GM12878 (cell line): Measurements from ENCODE around the gene PTPRN2. TPM values are rescaled to one million over a fixed set of nuclear protein-coding genes. Genes with fewer than 3 reads are reported as not detected.

Experiments used
- ATAC-seq: fragments of 200-7000 bp; cut with Tn5 transposase; 3 replicates; pipeline ENCODE4 v1.9.1; 2020; ENCODE audit warnings: mild to moderate bottlenecking, moderate library complexity
- BruUV-seq: library from RNA; stranded (reverse); fragments of 400-500 nt; replicated peaks from 2 replicates; lab custom pipeline; 2021; lab: Mats Ljungman, UMichigan
- CTCF ChIA-PET: fragments of 300-600 bp; sonication (Branson Sonifier 250); formaldehyde crosslinking; extraction: SDS; loops from one replicate; lab custom pipeline; 2021; ENCODE audit warnings: inconsistent platforms; lab: Yijun Ruan, JAX
- POLR2A ChIA-PET: fragments of 350-600 bp; formaldehyde crosslinking; extraction: SDS; loops from one replicate; lab custom pipeline; 2021; ENCODE audit warnings: inconsistent platforms; lab: Charles Lee
- RAD21 ChIA-PET: fragments of 300-600 bp; sonication (Branson Sonifier 250); formaldehyde crosslinking; loops from one replicate; lab custom pipeline; 2023; ENCODE audit warnings: antibody characterized with exemption; ENCODE audit not compliant: unreplicated experiment; lab: Charles Lee
- SMC1A ChIA-PET: fragments of 300-600 bp; sonication (Branson Sonifier 250); formaldehyde crosslinking; loops from one replicate; lab custom pipeline; 2023; ENCODE audit not compliant: unreplicated experiment, uncharacterized antibody; lab: Charles Lee
- DNase-seq: peaks from one replicate; pipeline ENCODE4 v3.0.0-alpha.2; 2011; ENCODE audit warnings: low read depth, low spot score
- FAIRE-seq: peaks from 3 replicates; lab custom pipeline; 2011; peaks lifted over from hg19 to GRCh38; lab: Jason Lieb, UNC
- H2AFZ ChIP-seq: 2 replicates; pipeline ENCODE4 v1.6.0; 2011; ENCODE audit warnings: low read depth, low read length, control low read depth; ENCODE audit not compliant: control insufficient read depth
- H3K27ac ChIP-seq: 2 replicates; pipeline ENCODE4 v1.5.1; 2011; ENCODE audit warnings: control low read depth; ENCODE audit not compliant: control insufficient read depth, insufficient read depth
- H3K27me3 ChIP-seq, 2 experiments: replicated peaks in 1 of 2; 2 replicates each; pipeline versions ENCODE4 v1.6.0 to v1.6.1; 2011; ENCODE audit warnings: low read length in 1 of 2; ENCODE audit not compliant: control insufficient read depth in 2 of 2, insufficient read depth in 2 of 2
- H3K36me3 ChIP-seq, 2 experiments: 2 replicates each; pipeline ENCODE4 v1.5.1; 2011; ENCODE audit warnings: low read length in 1 of 2; ENCODE audit not compliant: control insufficient read depth in 2 of 2, insufficient read depth in 2 of 2
- H3K4me1 ChIP-seq: 2 replicates; pipeline ENCODE4 v1.6.1; 2011; ENCODE audit warnings: mild to moderate bottlenecking, low read length, moderate library complexity, mixed read lengths; ENCODE audit not compliant: control insufficient read depth, insufficient read depth
- H3K4me2 ChIP-seq: 2 replicates; pipeline ENCODE4 v1.6.0; 2011; ENCODE audit warnings: control low read depth; ENCODE audit not compliant: control insufficient read depth, insufficient read depth
- H3K4me3 ChIP-seq: fragments of 200-600 bp; sonication (generic); 2 replicates; pipeline ENCODE4 v1.5.1; 2016
- H3K79me2 ChIP-seq: 2 replicates; pipeline ENCODE4 v1.6.0; 2011; ENCODE audit warnings: low read length; ENCODE audit not compliant: control insufficient read depth, insufficient read depth
- H3K9ac ChIP-seq: 2 replicates; pipeline ENCODE4 v1.8.0; 2011; ENCODE audit warnings: low read length, control low read depth, mixed read lengths; ENCODE audit not compliant: control insufficient read depth, insufficient read depth
- H3K9me3 ChIP-seq: replicated peaks from 3 replicates; pipeline ENCODE4 v1.5.1; 2011; ENCODE audit warnings: mild to moderate bottlenecking, low read length; ENCODE audit not compliant: control insufficient read depth, insufficient read depth
- H4K20me1 ChIP-seq: 2 replicates; pipeline ENCODE4 v1.6.0; 2011; ENCODE audit not compliant: control insufficient read depth, insufficient read depth
- CBX5 ChIP-seq: sonication (generic); IDR thresholded peaks from 2 replicates; pipeline ENCODE4 v1.6.1; 2016; ENCODE audit warnings: low read depth, moderate library complexity, mild to moderate bottlenecking, inconsistent platforms
- EP300 ChIP-seq, 2 experiments: fragments of 150-350 bp in 1 of 2; IDR thresholded peaks; 2 replicates each; pipeline ENCODE4 v1.6.1; 2011 to 2012; ENCODE audit warnings: low read depth in 2 of 2, low read length in 2 of 2, borderline replicate concordance in 1 of 2, improper control_type of control experiment in 1 of 2, inconsistent platforms in 1 of 2; ENCODE audit not compliant: control insufficient read depth in 1 of 2
- FOXM1 ChIP-seq: IDR thresholded peaks from 2 replicates; pipeline ENCODE4 v1.6.1; 2012; ENCODE audit warnings: low read depth, mild to moderate bottlenecking, inconsistent platforms, low read length, moderate library complexity
- MEF2A ChIP-seq: IDR thresholded peaks from 2 replicates; pipeline ENCODE4 v1.6.1; 2011; ENCODE audit warnings: low read depth, mild to moderate bottlenecking, low read length, moderate library complexity; ENCODE audit not compliant: insufficient read depth
- NR2C2 ChIP-seq: IDR thresholded peaks from 2 replicates; pipeline ENCODE4 v1.6.1; 2011; ENCODE audit warnings: borderline replicate concordance, low read depth; ENCODE audit not compliant: control insufficient read depth, insufficient read length
- POLR2AphosphoS5 ChIP-seq: IDR thresholded peaks from 2 replicates; pipeline ENCODE4 v1.6.1; 2011; ENCODE audit warnings: mild to moderate bottlenecking, low read length, inconsistent platforms
- POU2F2 ChIP-seq: IDR thresholded peaks from 3 replicates; pipeline ENCODE4 v1.6.1; 2011; ENCODE audit warnings: low read depth, mild to moderate bottlenecking, low read length, borderline replicate concordance
- SIN3A ChIP-seq: IDR thresholded peaks from 2 replicates; pipeline ENCODE4 v1.6.1; 2012; ENCODE audit warnings: low read depth, low read length, improper control_type of control experiment
- SUPT20H ChIP-seq: IDR thresholded peaks from 2 replicates; pipeline ENCODE4 v1.6.1; 2011; ENCODE audit warnings: low read depth, mild to moderate bottlenecking, low read length, moderate library complexity, borderline replicate concordance; ENCODE audit not compliant: control insufficient read depth
- SUZ12 ChIP-seq: fragments of 200-600 bp; sonication (generic); IDR thresholded peaks from one replicate; pipeline ENCODE4 v1.6.1; 2018; ENCODE audit warnings: antibody characterized with exemption, mild to moderate bottlenecking; ENCODE audit not compliant: unreplicated experiment
- WRNIP1 ChIP-seq: IDR thresholded peaks from 2 replicates; pipeline ENCODE4 v1.6.1; 2011; ENCODE audit warnings: low read depth, low read length, improper control_type of control experiment, borderline replicate concordance
- ZNF217 ChIP-seq: fragments of 450-650 bp; IDR thresholded peaks from 2 replicates; pipeline ENCODE4 v1.6.1; 2017; ENCODE audit warnings: antibody characterized with exemption, mild to moderate bottlenecking
- ZNF384 ChIP-seq: IDR thresholded peaks from 2 replicates; pipeline ENCODE4 v1.6.1; 2012; ENCODE audit warnings: low read depth, mild to moderate bottlenecking, low read length, improper control_type of control experiment, borderline replicate concordance
- ZNF592 ChIP-seq: fragments of 450-650 bp; IDR thresholded peaks from 2 replicates; pipeline ENCODE4 v1.6.1; 2017; ENCODE audit warnings: mild to moderate bottlenecking, moderate library complexity
- ZSCAN29 ChIP-seq: fragments of 450-650 bp; IDR thresholded peaks from 2 replicates; pipeline ENCODE4 v1.6.1; 2017; ENCODE audit warnings: mild to moderate bottlenecking, moderate library complexity
- WGBS: methylation state at CpG from one replicate; pipeline ENCODE4 v1.1.6; 2016; ENCODE audit warnings: low lambda C conversion rate; ENCODE audit not compliant: insufficient replicate concordance, insufficient coverage; ENCODE audit errors: missing lambda C conversion rate; 5-methylcytosine and 5-hydroxymethylcytosine counted together
- in situ Hi-C: fragments of 300-500 bp; cut with MboI; formaldehyde crosslinking; loops from 9 replicates; pipeline ENCODE4 v1.14.3; 2018; ENCODE audit warnings: mixed read lengths
- intact Hi-C: fragments of 100-400 bp; cut with micrococcal nuclease; formaldehyde crosslinking; loops from one replicate; pipeline ENCODE4 v1.14.2; 2022; ENCODE audit not compliant: unreplicated experiment
- polyA plus RNA-seq, 11 experiments: library from polyadenylated mRNA; depleted of rRNA in 4 of 11; unstranded in 6 of 11; stranded (reverse) in 5 of 11; fragments of >200 nt; fragmentation: Nextera tagmentation in 4 of 11; fragmentation: Illumina TruSeq in 1 of 11; extraction: Ambion mirVana in 4 of 11; extraction: Trizol in 1 of 11; gene quantifications; 1 replicate in 1 of 11; 2 replicates in 10 of 11; pipeline versions ENCODE4 v1.2.1 to v1.2.3, GENCODE V29; 2011 to 2016; ENCODE audit warnings: inconsistent platforms in 2 of 11, missing spikeins in 2 of 11, low read depth in 1 of 11
- total RNA-seq, 4 experiments: library from RNA; depleted of rRNA in 3 of 4; stranded (reverse); fragments of >200 nt in 3 of 4; fragmentation: Illumina TruSeq in 1 of 4; extraction: Trizol in 1 of 4; gene quantifications; 2 replicates each; pipeline versions ENCODE4 v1.2.1 to v1.2.3, GENCODE V29; 2013 to 2021

Gene PTPRN2
- total and polyA plus RNA-seq, 10 of the 15 experiments (the other 5 are each of a cell fraction or from before 2014, with no cell fraction given) = 5.4 TPM; not detected in 9

GRCh38 chr7:158076656-158077055 lies 511.0 kb downstream of the PTPRN2 start (continued):
- TF ChIP-seq ZNF592 = no peak
- no peak for TF ChIP-seq SUPT20H
- no peak for TF ChIP-seq EP300 (IDR thresholded peaks at IDR 0.05; ENCODE audit: borderline replicate concordance in 1 of 2, control insufficient read depth in 1 of 2, low read depth in 2 of 2, low read length in 2 of 2)
- no peak for TF ChIP-seq ZNF384
- no peak for TF ChIP-seq SUZ12
- TF ChIP-seq MEF2A = no peak
- no peak for TF ChIP-seq FOXM1

- ChIA-PET RAD21 (no interaction called here), SMC1A (no interaction called here)
- ATAC-seq (no peak), DNase-seq (no peak)
- in situ Hi-C loops = no loop called here
- no peaks in the 10 kb centered on the region for H3K79me2 ChIP-seq
- H3K4me3 ChIP-seq = no peak overlapping the region
- BruUV-seq = no TSS peak
- no peaks in the 10 kb centered on the region for H3K4me1 ChIP-seq
- H3K9ac ChIP-seq = no peak overlapping the region
- TF ChIP-seq NR2C2 (no peak), ZNF217 (no peak), ZSCAN29 (no peak), WRNIP1 (no peak), POU2F2 (no peak), POLR2AphosphoS5 (no peak), CBX5 (no peak), SIN3A (no peak)
- TF ChIP-seq, all 136 proteins: peak for 0
- CTCF ChIA-PET = no interaction called here
- POLR2A ChIA-PET = no interaction called here
- intact Hi-C loops = no loop called here
- H3K9me3 ChIP-seq = peaks cover 2% of the 10 kb centered on the region; the same call in 1 of the 3 replicates
- no peak overlapping the region for H3K27ac ChIP-seq
- H3K4me2 ChIP-seq = no peak overlapping the region
- no peaks in the 10 kb centered on the region for H4K20me1 ChIP-seq
- no peak for FAIRE-seq
- no peaks in the 10 kb centered on the region for H3K27me3 ChIP-seq
- WGBS = 70% methylated on average over 7 of the region's 11 CpGs
- H3K36me3 ChIP-seq = no peaks in the 10 kb centered on the region
- no peak overlapping the region for H2AFZ ChIP-seq
These were observed 511.4 kb downstream of the PTPRN2 start for GRCh38 chr7:158076215-158076614.
